ENCODE results near the gene CENPX. TPM values are rescaled to one million over a fixed set of nuclear protein-coding genes. Genes with fewer than 3 reads are reported as not detected.

CENPX gene
- total and polyA plus RNA-seq, 2 donors (not counting 3 experiments of a cell fraction or from before 2014, with no cell fraction given) = 56.2 to 67.2 TPM

GRCh38 chr17:82047914-82048570, 25.4 kb upstream of the CENPX start:
- DNase-seq (ENCODE audit: low read depth, low spot score) = no peak
- Histone ChIP-seq H2AFZ (ENCODE audit: low read depth, low read length) (no peak overlapping the region), H3K79me2 (ENCODE audit: control insufficient read depth, insufficient read depth, low read length) (peaks cover 10% of the 10 kb centered on the region), H3K27ac (ENCODE audit: insufficient read depth, low read depth, low read length) (no peak overlapping the region), H3K9ac (replicated peaks; ENCODE audit: extremely low read depth, insufficient read depth, low read length) (no peak overlapping the region), H3K4me1 (ENCODE audit: control insufficient read depth, extremely low read depth, insufficient read depth, low read length) (peaks cover 11% of the 10 kb centered on the region), H3K27me3 (ENCODE audit: control insufficient read depth in 2 of 2, insufficient read depth in 2 of 2, low read length in 2 of 2) (no peaks in the 10 kb centered on the region), H3K4me2 (ENCODE audit: insufficient read depth, low read length) (no peak overlapping the region), H3K4me3 (replicated peaks in 1 of 3; ENCODE audit: insufficient read depth in 1 of 3, low read depth in 1 of 3, low read length in 3 of 3) (no peak overlapping the region), H3K9me3 (replicated peaks; ENCODE audit: control insufficient read depth, insufficient read depth, low read length) (no peaks in the 10 kb centered on the region), H3K9me1 (replicated peaks; ENCODE audit: control insufficient read depth, extremely low read depth, insufficient read depth, low read length) (no peaks in the 10 kb centered on the region), H4K20me1 (replicated peaks; ENCODE audit: control insufficient read depth, extremely low read depth, insufficient read depth, low read length) (no peaks in the 10 kb centered on the region), H3K36me3 (ENCODE audit: control insufficient read depth in 2 of 2, extremely low read depth in 1 of 2, insufficient read depth in 2 of 2, low read length in 2 of 2) (peaks cover 0 to 7% of the 10 kb centered on the region in 2 experiments)
- CTCF ChIA-PET = interaction anchor here (0.8 kb wide), 1 partner anchor 10 kb away, joined by 4 read pairs; the partner anchor contains the start of gene DCXR
- intact Hi-C loops (cut with micrococcal nuclease) = no loop called here
- no peak for TF ChIP-seq JUN (IDR thresholded peaks at IDR 0.05; ENCODE audit: borderline replicate concordance, insufficient read depth, insufficient read length, low read depth)
- no peak for TF ChIP-seq MYC (IDR thresholded peaks at IDR 0.05; ENCODE audit: low read depth, low read length)
- no peak for TF ChIP-seq CTCF (IDR thresholded peaks at IDR 0.05; ENCODE audit: extremely low read depth in 1 of 2, insufficient read depth in 1 of 2, low read depth in 1 of 2, low read length in 2 of 2)
- no peak for TF ChIP-seq EZH2 (IDR thresholded peaks at IDR 0.05; ENCODE audit: borderline replicate concordance, low read depth, low read length, severe bottlenecking)
- no peak for TF ChIP-seq POLR2A (IDR thresholded peaks at IDR 0.05; ENCODE audit: low read depth, low read length)
- TF ChIP-seq FOS (IDR thresholded peaks at IDR 0.05; ENCODE audit: borderline replicate concordance, insufficient read depth, low read length) = no peak
- TF ChIP-seq MAX (IDR thresholded peaks at IDR 0.05; ENCODE audit: insufficient read depth, insufficient read length) = no peak
- FAIRE-seq = no peak
- no TSS peak for BruUV-seq (replicated peaks)
- POLR2A ChIA-PET = no interaction called here
- dilution Hi-C loops (cut with MboI; ENCODE audit: extremely low pct_ligation_motif_present, low sequenced_read_pairs) = no loop called here
